OCI-LY3 (cell line): Measurements from ENCODE around the gene ALG8.

ENCODE experiments used
- EZH2phosphoT487 ChIP-seq: fragments of 200-600 bp; shearing (Covaris generic); IDR thresholded peaks from 2 replicates; pipeline ENCODE4 v1.6.1; 2018; ENCODE audit warnings: antibody characterized with exemption, mixed run types, low read depth
- TF ChIP-seq, protein P1 (sequence below): fragments of 200-600, 300-600 bp; sonication (generic); IDR thresholded peaks from 2 replicates; pipeline ENCODE4 v1.5.1; 2014; ENCODE audit warnings: antibody characterized with exemption, low read length, low read depth

DNA sequence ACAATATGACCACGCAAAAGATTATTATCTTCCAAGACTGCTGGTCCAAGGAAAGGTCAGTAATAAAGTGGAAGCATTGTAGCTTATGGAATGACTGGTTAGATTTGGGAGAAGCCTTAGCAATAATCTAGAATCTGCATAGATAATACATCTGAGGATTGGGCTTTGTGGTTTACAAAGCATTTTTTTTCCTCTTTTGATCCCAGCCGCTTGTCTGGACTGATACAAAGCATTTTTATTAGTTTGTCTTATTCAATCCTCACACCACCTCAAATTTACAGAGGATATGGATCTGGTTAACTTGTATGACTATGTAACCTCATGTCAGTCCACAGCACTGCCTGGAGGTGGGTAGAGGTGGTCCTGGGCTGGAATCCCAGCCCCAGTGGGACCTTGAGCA is 76.8 kb downstream of the ALG8 start:
- TF ChIP-seq, protein P1, sequence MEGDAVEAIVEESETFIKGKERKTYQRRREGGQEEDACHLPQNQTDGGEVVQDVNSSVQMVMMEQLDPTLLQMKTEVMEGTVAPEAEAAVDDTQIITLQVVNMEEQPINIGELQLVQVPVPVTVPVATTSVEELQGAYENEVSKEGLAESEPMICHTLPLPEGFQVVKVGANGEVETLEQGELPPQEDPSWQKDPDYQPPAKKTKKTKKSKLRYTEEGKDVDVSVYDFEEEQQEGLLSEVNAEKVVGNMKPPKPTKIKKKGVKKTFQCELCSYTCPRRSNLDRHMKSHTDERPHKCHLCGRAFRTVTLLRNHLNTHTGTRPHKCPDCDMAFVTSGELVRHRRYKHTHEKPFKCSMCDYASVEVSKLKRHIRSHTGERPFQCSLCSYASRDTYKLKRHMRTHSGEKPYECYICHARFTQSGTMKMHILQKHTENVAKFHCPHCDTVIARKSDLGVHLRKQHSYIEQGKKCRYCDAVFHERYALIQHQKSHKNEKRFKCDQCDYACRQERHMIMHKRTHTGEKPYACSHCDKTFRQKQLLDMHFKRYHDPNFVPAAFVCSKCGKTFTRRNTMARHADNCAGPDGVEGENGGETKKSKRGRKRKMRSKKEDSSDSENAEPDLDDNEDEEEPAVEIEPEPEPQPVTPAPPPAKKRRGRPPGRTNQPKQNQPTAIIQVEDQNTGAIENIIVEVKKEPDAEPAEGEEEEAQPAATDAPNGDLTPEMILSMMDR: no peak
- no peak for TF ChIP-seq EZH2phosphoT487
